Endometrium (tissue), 2 donors: ENCODE results near the gene MARCHF2.

ENCODE experiments used
- FAIRE-seq: peaks from 2 replicates; lab custom pipeline; 2012; peaks lifted over from hg19 to GRCh38; lab: Jason Lieb, UNC
- donor health status: control.
- donor health status: control.

Gene MARCHF2

DNA sequence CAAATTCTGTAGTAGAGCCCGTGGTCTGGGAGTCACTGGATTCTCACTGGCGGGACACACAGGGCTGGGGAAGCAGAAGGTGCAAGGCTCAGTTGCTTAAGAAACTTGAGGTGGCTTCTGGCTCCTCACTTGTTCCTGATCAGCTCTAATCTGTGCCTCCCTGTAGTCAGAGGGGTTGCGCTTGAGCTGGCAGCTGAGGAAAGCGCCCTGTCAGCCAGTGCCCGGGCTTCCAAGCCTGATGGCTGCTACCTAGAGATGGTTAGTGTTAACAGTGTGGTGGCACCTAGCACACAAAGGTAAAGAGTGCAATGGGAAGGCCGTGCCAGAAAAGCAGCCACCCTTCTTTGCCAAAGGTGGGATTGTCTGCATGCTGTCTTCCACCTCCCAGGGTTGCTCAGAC, 40.5 kb downstream of the MARCHF2 start:
- FAIRE-seq = no peak

DNA sequence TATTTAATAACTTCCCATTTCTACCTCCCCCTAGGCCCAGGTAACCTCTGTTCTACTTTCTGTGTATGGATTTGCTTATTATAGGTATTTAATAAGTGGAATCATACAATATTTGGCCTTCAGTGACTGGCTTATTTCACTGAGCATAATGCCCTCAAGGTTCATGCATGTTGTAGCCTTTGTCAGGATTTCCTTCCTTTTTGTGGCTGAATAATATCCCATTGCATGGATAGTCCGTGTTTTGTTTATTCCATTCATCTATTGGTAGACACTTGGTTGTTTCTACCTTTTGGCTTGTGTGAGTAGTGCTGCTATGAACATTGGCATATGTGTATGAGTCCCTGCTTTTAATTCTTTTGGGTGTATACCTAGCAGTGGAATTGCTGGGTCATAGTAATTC, 41.1 kb downstream of the MARCHF2 start:
- FAIRE-seq = no peak

- no peak for FAIRE-seq
These were observed 41.9 kb downstream of the MARCHF2 start for GRCh38 chr19:8455018-8455417.

- no peak for FAIRE-seq
These were observed 43.0 kb downstream of the MARCHF2 start for GRCh38 chr19:8456064-8456463.

DNA sequence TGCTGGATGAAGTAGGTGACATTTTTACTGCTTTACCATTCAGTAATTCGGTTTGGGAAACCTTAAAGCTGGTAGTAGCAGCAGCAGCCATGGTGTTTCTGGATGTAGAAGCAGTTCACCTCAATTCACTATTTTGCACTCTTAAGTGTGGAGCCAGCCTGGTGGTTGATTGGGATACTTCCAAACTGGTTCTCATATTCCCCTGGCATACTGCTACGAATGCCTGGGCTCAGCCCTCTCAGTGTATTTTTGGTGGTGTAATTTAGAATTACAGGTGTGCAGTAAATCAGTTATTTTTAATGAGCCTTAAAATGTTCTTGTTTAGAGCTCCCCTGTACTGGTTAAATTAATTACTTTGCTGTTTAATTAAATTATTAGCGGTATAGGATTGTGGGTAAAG, 44.1 kb downstream of the MARCHF2 start:
- no peak for FAIRE-seq

- FAIRE-seq = no peak
These were observed 44.7 kb downstream of the MARCHF2 start for GRCh38 chr19:8457827-8458226.

GRCh38 chr19:8458380-8458779, 45.3 kb downstream of the MARCHF2 start:
- FAIRE-seq = no peak

- FAIRE-seq = no peak
These were observed 46.0 kb downstream of the MARCHF2 start for GRCh38 chr19:8459095-8459494.

DNA sequence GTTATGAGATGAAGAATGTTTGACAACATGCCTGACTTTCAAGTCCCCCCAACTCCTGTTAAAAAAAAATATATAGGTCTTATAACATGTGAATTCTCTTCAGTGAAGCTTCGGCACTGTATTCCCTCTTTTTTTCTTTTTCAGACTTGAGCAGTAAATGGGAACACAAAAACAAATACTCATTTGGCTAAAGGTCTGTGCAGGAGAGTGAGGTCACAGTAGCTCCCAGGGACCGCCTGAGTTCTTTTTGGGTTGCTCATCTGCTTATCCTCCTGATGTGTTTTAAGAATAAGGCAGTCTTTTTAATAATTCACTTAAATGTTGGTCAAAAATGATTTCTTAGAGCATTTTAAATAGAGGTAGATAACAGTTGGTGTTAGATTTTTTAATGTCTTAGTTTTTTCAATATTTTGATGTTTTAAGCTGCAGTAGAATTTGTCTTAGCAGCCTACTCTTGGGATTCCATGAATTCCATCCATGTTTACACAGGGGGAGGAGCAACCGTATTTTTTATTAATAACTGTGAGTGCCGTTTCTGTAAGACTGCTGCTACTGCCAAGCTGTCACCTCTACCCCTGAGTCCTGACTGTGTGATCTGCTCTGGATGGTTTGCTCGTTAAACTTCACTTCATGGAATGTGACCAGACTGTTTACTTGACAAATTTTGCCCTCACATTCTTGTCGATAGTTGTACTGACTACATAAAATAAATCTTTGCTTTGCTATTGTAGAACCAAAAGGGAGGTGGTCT, 46.6 kb downstream of the MARCHF2 start:
- FAIRE-seq = peak; percentile 15

DNA sequence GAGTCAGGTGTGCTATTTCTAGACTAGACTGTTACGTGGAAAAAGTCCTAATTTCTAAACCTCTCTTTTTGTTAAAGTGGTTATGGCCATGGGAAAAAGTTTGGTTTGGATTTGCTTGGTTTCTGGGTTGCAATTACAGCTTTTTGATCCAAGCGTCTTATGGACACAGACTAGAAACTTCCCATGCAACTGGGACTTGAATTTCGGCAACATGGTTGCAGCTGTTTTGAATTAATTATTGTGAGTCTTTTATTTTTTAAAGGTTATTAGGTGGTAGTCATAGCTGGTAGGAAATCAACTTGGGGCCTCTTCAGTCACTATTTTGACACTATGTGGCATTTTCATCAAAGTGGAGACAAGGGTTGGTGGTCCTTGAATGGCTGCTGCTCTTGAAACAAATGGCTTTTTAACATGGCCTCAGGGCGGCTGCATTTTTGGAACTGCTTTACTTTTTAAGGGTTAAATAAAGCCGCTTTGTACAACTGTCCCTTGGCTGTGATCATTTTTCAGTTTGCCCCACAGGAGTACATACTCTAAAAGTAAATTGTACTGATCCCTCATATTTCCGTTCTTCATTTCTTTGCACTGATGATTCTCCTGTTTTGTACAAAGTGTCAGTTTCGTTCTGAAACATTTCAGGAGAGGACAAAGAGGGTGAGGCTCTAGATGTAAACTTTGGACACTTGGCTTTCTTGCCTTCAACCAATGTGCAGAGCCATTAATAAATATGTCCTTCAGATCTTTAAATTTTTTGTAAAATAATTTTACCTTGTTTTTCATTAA, 47.6 kb downstream of the MARCHF2 start:
- FAIRE-seq = no peak

DNA sequence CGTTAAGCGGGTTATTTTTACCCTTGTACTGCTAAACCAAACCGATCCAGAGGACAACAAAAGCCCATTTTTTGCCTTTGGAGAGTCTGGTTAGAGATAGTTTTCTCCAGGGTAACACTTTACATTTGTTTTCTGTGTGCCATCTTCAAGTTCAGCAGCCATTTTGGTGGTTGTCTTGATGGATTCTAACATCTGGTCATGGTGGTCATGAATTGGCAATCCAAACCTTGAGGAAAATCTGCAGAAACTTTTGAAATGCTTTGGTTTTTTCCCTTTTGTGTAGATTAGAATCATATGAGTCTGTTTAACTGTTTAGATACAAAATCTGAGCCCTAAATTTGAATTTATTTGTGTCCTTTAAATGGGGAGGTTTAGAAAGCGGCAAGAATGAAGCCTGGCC, 48.3 kb downstream of the MARCHF2 start:
- FAIRE-seq = no peak

DNA sequence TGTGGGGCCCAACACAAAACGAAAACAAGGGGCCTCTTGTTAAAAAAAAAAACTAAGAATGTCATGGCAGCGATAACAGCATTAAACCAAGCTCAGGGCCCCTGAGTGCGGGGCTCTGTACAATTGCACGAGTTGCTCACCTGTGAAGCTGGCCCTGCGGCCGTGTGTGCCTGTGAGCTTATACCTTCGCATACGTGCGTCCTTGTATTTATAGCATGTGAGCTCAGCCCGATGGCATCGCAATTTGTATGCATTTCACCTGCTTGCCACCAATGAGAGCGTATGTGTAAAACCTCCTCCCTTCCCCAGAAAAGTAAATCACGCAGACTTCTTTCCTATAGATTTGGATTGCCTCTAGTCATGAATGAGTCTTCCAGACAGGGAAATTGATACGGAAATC, 48.8 kb downstream of the MARCHF2 start:
- FAIRE-seq = no peak

- FAIRE-seq = no peak
These were observed 49.5 kb downstream of the MARCHF2 start for GRCh38 chr19:8462571-8462970.

GRCh38 chr19:8463365-8463764, 50.3 kb downstream of the MARCHF2 start:
- FAIRE-seq = no peak

DNA sequence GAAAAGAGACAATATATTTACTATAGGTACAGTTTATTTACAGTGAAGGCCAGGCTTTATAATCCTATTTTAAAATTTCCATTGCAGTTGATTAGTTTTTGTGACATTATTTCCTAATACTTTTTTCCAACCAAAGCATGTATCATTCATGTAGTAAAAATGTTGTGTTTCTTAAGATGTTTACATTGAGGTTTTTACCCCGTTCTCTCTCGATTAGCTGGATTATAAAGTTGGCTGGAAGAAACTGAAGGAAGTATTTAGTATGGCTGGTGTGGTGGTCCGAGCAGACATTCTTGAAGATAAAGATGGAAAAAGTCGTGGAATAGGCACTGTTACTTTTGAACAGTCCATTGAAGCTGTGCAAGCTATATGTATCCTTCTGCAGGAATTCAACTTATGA, 52.9 kb downstream of the MARCHF2 start:
- FAIRE-seq = no peak

DNA sequence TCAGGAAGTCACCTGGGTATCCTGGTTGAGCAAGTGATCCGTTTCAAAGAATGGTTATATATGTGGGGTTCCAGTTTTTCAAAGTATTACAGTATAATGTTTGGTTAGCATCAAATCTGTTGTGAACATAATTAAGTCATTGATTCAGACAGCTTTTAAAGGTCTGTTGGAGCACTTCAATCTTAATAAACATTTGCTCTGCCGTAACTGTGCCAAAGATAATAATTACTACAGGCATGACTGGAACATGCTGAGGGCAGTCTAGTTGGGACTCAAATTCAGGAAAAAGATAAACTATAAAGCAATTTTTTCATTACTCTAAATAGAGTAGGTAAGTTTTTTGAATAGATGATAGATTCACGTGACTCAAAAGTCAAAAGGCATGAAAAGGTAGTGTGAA, 55.0 kb downstream of the MARCHF2 start:
- no peak for FAIRE-seq

- no peak for FAIRE-seq
These were observed 55.8 kb downstream of the MARCHF2 start for GRCh38 chr19:8468761-8469373.

GRCh38 chr19:8469613-8470368, 56.7 kb downstream of the MARCHF2 start:
- no peak for FAIRE-seq

- FAIRE-seq = no peak
These were observed 60.8 kb downstream of the MARCHF2 start for GRCh38 chr19:8473648-8474476.

DNA sequence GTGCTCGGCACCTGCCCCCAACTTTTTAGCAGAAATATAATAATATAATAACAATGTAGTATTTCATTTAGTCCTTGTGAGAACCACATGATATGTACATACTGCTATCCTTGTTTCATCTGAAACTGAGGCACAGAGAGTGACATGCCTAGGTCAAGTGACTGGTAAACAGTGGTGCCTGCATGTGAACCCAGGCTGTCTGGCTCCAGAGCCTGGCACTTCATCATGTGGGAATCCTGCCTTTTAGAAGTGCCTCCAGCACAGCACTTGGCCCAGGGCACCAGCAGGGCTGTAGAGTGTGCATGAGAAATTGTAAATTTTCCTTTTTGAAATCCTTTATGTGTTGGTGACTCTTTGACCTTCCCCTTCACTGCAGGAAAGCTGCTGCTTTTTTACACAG, 61.9 kb downstream of the MARCHF2 start:
- no peak for FAIRE-seq

DNA sequence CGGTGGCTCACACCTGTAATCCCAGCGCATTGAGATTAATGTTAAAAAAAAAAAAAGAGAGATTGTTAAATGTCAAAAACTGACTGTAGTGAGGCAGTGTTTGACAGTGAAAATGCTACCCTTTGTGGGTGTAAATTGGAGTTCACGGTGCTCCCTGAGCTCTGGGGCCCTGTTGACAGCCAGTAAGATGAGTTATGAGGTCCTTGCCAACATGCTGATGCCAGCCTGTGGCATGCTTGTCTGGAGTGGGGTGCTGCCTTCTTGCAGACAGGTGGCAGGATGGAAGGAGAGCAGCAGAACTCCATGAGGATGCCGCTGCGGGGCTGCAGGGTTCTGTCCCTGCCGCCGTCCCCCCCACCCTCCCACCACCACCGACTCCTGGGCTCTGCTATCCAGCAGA, 63.4 kb downstream of the MARCHF2 start:
- FAIRE-seq = no peak

GRCh38 chr19:8477889-8478288, 64.8 kb downstream of the MARCHF2 start:
- FAIRE-seq = no peak
